PC-9 (cell line): ENCODE data around the gene RBCK1.

Experiments
- EZH2 ChIP-seq: fragments of 200-600 bp; sonication (generic); IDR thresholded peaks from 2 replicates; pipeline ENCODE4 v1.8.0; 2017; ENCODE audit warnings: antibody characterized with exemption, low read depth
- TF ChIP-seq, protein P1 (sequence below): fragments of 200-600 bp; sonication (generic); conservative IDR thresholded peaks from 2 replicates; pipeline ENCODE4 v1.6.1; 2017; ENCODE audit warnings: mixed run types, antibody characterized with exemption, mild to moderate bottlenecking, moderate library complexity

GRCh38 chr20:421685-422250 lies 13.7 kb downstream of the RBCK1 start:
- TF ChIP-seq, protein P1, sequence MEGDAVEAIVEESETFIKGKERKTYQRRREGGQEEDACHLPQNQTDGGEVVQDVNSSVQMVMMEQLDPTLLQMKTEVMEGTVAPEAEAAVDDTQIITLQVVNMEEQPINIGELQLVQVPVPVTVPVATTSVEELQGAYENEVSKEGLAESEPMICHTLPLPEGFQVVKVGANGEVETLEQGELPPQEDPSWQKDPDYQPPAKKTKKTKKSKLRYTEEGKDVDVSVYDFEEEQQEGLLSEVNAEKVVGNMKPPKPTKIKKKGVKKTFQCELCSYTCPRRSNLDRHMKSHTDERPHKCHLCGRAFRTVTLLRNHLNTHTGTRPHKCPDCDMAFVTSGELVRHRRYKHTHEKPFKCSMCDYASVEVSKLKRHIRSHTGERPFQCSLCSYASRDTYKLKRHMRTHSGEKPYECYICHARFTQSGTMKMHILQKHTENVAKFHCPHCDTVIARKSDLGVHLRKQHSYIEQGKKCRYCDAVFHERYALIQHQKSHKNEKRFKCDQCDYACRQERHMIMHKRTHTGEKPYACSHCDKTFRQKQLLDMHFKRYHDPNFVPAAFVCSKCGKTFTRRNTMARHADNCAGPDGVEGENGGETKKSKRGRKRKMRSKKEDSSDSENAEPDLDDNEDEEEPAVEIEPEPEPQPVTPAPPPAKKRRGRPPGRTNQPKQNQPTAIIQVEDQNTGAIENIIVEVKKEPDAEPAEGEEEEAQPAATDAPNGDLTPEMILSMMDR, result no peak
- no peak for TF ChIP-seq EZH2
